GM23338 (cell line): ENCODE data around the gene PIK3R5. TPM values are rescaled to one million over a fixed set of nuclear protein-coding genes. Genes with fewer than 3 reads are reported as not detected.

ENCODE experiments used
- ATAC-seq: fragments of 200-7000 bp; cut with Tn5 transposase; 3 replicates; pipeline ENCODE4 v1.9.1; 2020
- DNase-seq: peaks from one replicate; pipeline ENCODE4 v3.0.0-alpha.2; 2015; ENCODE audit warnings: low spot score
- H2AFZ ChIP-seq: fragments of 200-600 bp; sonication (generic); 2 replicates; pipeline ENCODE4 v1.8.0; 2016; ENCODE audit warnings: antibody characterized with exemption, mild to moderate bottlenecking, moderate library complexity
- H3F3A ChIP-seq: fragments of 200-600 bp; sonication (generic); replicated peaks from 2 replicates; pipeline ENCODE4 v1.8.0; 2017; ENCODE audit warnings: antibody characterized with exemption, mixed run types, low read depth
- H3K27ac ChIP-seq: fragments of 200-600 bp; sonication (generic); 2 replicates; pipeline ENCODE4 v1.6.1; 2016; ENCODE audit warnings: low read depth
- H3K27me3 ChIP-seq: fragments of 200-600 bp; sonication (generic); 2 replicates; pipeline ENCODE4 v1.8.0; 2016; ENCODE audit warnings: mild to moderate bottlenecking, mixed run types, moderate library complexity; ENCODE audit not compliant: insufficient read depth
- H3K36me3 ChIP-seq: fragments of 200-600 bp; sonication (generic); 2 replicates; pipeline ENCODE4 v1.8.0; 2016; ENCODE audit warnings: mild to moderate bottlenecking; ENCODE audit not compliant: insufficient read depth
- H3K4me1 ChIP-seq: fragments of 200-600 bp; sonication (generic); 2 replicates; pipeline ENCODE4 v1.8.0; 2016; ENCODE audit warnings: mild to moderate bottlenecking, moderate library complexity; ENCODE audit not compliant: insufficient read depth
- H3K4me2 ChIP-seq: fragments of 200-600 bp; sonication (generic); 2 replicates; pipeline ENCODE4 v1.7.1; 2017; ENCODE audit warnings: mixed run types
- H3K4me3 ChIP-seq: fragments of 200-600 bp; sonication (generic); 2 replicates; pipeline ENCODE4 v1.6.1; 2016; ENCODE audit warnings: mixed run types
- H3K79me2 ChIP-seq: fragments of 200-600 bp; sonication (generic); replicated peaks from 2 replicates; pipeline ENCODE4 v1.8.0; 2017; ENCODE audit warnings: mild to moderate bottlenecking; ENCODE audit not compliant: insufficient read depth
- H3K9me2 ChIP-seq: fragments of 200-600 bp; sonication (generic); 2 replicates; pipeline ENCODE4 v1.8.0; 2017; ENCODE audit not compliant: insufficient read depth
- H4K20me1 ChIP-seq: fragments of 200-600 bp; sonication (generic); replicated peaks from 2 replicates; pipeline ENCODE4 v1.8.0; 2017; ENCODE audit warnings: mild to moderate bottlenecking; ENCODE audit not compliant: insufficient read depth
- H3K27ac Mint-ChIP-seq: 2 replicates; pipeline ENCODE4 v1.8.0; 2020; ENCODE audit warnings: inconsistent platforms, mild to moderate bottlenecking, moderate library complexity, mixed read lengths
- H3K27me3 Mint-ChIP-seq: 3 replicates; pipeline ENCODE4 v1.8.0; 2022; ENCODE audit warnings: low read depth, mild to moderate bottlenecking, moderate library complexity, mixed read lengths, inconsistent platforms; ENCODE audit not compliant: insufficient read depth, poor library complexity
- H3K36me3 Mint-ChIP-seq: 3 replicates; pipeline ENCODE4 v1.8.0; 2021; ENCODE audit warnings: low read depth, mild to moderate bottlenecking, inconsistent platforms, moderate library complexity, mixed read lengths
- H3K4me1 Mint-ChIP-seq: 3 replicates; pipeline ENCODE4 v1.8.0; 2020; ENCODE audit warnings: mild to moderate bottlenecking, inconsistent platforms, mixed read lengths
- H3K4me3 Mint-ChIP-seq: 3 replicates; pipeline ENCODE4 v1.8.0; 2021; ENCODE audit warnings: moderate library complexity, mild to moderate bottlenecking, inconsistent platforms, mixed read lengths
- H3K9me3 Mint-ChIP-seq: 3 replicates; pipeline ENCODE4 v1.8.0; 2020; ENCODE audit warnings: moderate library complexity, mild to moderate bottlenecking, inconsistent platforms, mixed read lengths
- CREB1 ChIP-seq: fragments of 250-450 bp; sonication (Bioruptor Pico); IDR thresholded peaks from 2 replicates; pipeline ENCODE4 v1.5.0; 2020; ENCODE audit warnings: low read depth, mild to moderate bottlenecking, moderate library complexity
- EZH2 ChIP-seq: fragments of 200-600 bp; sonication (generic); IDR thresholded peaks from one replicate; pipeline ENCODE4 v1.8.0; 2017; ENCODE audit warnings: antibody characterized with exemption, mild to moderate bottlenecking, low read depth; ENCODE audit not compliant: unreplicated experiment
- EZH2phosphoT487 ChIP-seq: fragments of 200-600 bp; sonication (generic); IDR thresholded peaks from one replicate; pipeline ENCODE4 v1.8.1; 2018; ENCODE audit warnings: antibody characterized with exemption; ENCODE audit not compliant: unreplicated experiment
- JUNB ChIP-seq: IDR thresholded peaks from one replicate; pipeline ENCODE4 v1.6.1; 2016; ENCODE audit warnings: antibody characterized with exemption; ENCODE audit not compliant: unreplicated experiment
- NANOG ChIP-seq: IDR thresholded peaks from 2 replicates; pipeline ENCODE4 v1.6.1; 2016; ENCODE audit warnings: antibody characterized with exemption, borderline replicate concordance
- POLR2AphosphoS5 ChIP-seq: IDR thresholded peaks from 2 replicates; pipeline ENCODE4 v1.6.1; 2016; ENCODE audit warnings: antibody characterized with exemption, low read depth
- STAT1 ChIP-seq: IDR thresholded peaks from one replicate; pipeline ENCODE4 v1.6.1; 2016; ENCODE audit warnings: antibody characterized with exemption; ENCODE audit not compliant: unreplicated experiment
- ZNF114 ChIP-seq: fragments of 250-450 bp; sonication (Bioruptor Pico); IDR thresholded peaks from 2 replicates; pipeline ENCODE4 v1.5.0; 2020; ENCODE audit warnings: mild to moderate bottlenecking, moderate library complexity
- ZNF331 ChIP-seq: fragments of 250-450 bp; sonication (Bioruptor Pico); IDR thresholded peaks from 2 replicates; pipeline ENCODE4 v1.5.0; 2020; ENCODE audit warnings: low read depth, mild to moderate bottlenecking, moderate library complexity
- polyA plus RNA-seq: library from polyadenylated mRNA; unstranded; fragments of >200 nt; fragmentation: Nextera tagmentation; extraction: Ambion mirVana; gene quantifications from 2 replicates; pipeline ENCODE4 v1.2.1, GENCODE V29; 2016
- total RNA-seq: library from RNA; depleted of rRNA; stranded (reverse); fragments of >200 nt; shearing (Covaris generic); gene quantifications from 2 replicates; pipeline ENCODE4 v1.2.3, GENCODE V29; 2014
- TF ChIP-seq, protein P1 (sequence below): IDR thresholded peaks from 2 replicates; pipeline ENCODE4 v1.6.1; 2016; ENCODE audit warnings: antibody characterized with exemption
- TF ChIP-seq, protein P2 (sequence below), 2 experiments: fragments of 200-600 bp in 1 of 2; sonication (generic) in 1 of 2; conservative IDR thresholded peaks; 2 replicates each; pipeline versions ENCODE4 v1.5.1 to v1.6.1; 2016 to 2017; ENCODE audit warnings: antibody characterized with exemption in 2 of 2, low read depth in 2 of 2, mild to moderate bottlenecking in 2 of 2, moderate library complexity in 1 of 2
- TF ChIP-seq, protein P3 (sequence below): IDR thresholded peaks from one replicate; pipeline ENCODE4 v1.6.1; 2018; ENCODE audit warnings: antibody characterized with exemption; ENCODE audit not compliant: unreplicated experiment
- TF ChIP-seq, protein P4 (sequence below): fragments of 250-450 bp; sonication (Bioruptor Pico); IDR thresholded peaks from 2 replicates; pipeline ENCODE4 v1.5.0; 2020; ENCODE audit warnings: mild to moderate bottlenecking, moderate library complexity

PIK3R5 gene
- total and polyA plus RNA-seq, 2 experiments from 2014 or later, result 1.7 to 9.4 TPM

DNA sequence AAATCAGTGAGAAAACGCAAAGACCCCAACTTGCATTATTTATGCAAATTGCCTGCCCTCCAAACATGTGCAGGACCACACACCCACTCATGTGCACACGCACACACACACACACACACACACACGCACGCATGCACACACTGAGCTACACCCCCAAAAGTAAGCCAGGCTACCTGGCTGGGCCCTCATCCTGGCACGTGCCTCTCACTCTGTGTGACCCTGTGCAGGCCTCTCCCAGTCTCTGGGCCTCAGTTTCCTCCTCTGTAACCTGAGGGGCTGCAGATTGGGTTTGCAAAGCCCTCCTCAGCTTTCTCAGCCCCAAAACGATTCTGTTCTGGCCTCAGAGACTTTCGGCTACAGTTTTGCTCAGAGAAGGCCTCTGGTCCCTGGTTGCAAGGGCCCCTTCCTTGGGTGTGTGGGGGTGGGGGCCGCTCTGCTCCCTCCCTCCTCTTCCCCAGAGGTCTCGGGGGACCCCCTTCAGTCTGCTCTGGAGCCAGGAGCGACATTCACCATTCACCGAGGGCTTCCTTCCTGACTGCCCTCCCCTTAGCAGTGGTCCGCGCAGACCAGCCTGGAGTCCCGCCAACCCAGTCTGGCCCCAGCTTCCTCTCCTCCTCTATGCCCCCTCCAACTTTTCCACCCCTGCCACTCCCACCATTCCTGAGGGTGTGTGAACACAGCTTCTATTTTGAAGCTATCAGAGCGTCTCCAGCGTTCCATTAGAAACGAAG is 92.6 kb downstream of the PIK3R5 start:
- no peaks in the 10 kb centered on the region for H3K9me2 ChIP-seq
- Mint-ChIP-seq H3K36me3 (no peaks in the 10 kb centered on the region; the same call in 2 of the 3 replicates), H3K27ac (no peak overlapping the region), H3K4me3 (no peak overlapping the region), H3K4me1 (peaks cover 22% of the 10 kb centered on the region), H3K27me3 (peaks cover 16% of the 10 kb centered on the region), H3K9me3 (no peaks in the 10 kb centered on the region; the same call in 2 of the 3 replicates)
- DNase-seq (no peak), ATAC-seq (no peak)
- H3K4me3 ChIP-seq, result no peak overlapping the region
- TF ChIP-seq STAT1 (no peak), NANOG (no peak), POLR2AphosphoS5 (no peak), CREB1 (CRISPR knock-in tag) (no peak), EZH2 (no peak), ZNF114 (CRISPR knock-in tag) (no peak), EZH2phosphoT487 (no peak), ZNF331 (no peak), JUNB (no peak)
- TF ChIP-seq, protein P1, sequence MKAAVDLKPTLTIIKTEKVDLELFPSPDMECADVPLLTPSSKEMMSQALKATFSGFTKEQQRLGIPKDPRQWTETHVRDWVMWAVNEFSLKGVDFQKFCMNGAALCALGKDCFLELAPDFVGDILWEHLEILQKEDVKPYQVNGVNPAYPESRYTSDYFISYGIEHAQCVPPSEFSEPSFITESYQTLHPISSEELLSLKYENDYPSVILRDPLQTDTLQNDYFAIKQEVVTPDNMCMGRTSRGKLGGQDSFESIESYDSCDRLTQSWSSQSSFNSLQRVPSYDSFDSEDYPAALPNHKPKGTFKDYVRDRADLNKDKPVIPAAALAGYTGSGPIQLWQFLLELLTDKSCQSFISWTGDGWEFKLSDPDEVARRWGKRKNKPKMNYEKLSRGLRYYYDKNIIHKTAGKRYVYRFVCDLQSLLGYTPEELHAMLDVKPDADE, result no peak
- TF ChIP-seq, protein P2, sequence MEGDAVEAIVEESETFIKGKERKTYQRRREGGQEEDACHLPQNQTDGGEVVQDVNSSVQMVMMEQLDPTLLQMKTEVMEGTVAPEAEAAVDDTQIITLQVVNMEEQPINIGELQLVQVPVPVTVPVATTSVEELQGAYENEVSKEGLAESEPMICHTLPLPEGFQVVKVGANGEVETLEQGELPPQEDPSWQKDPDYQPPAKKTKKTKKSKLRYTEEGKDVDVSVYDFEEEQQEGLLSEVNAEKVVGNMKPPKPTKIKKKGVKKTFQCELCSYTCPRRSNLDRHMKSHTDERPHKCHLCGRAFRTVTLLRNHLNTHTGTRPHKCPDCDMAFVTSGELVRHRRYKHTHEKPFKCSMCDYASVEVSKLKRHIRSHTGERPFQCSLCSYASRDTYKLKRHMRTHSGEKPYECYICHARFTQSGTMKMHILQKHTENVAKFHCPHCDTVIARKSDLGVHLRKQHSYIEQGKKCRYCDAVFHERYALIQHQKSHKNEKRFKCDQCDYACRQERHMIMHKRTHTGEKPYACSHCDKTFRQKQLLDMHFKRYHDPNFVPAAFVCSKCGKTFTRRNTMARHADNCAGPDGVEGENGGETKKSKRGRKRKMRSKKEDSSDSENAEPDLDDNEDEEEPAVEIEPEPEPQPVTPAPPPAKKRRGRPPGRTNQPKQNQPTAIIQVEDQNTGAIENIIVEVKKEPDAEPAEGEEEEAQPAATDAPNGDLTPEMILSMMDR (conservative IDR thresholded peaks at IDR 0.05; ENCODE audit: low read depth in 2 of 2), result no peak
- TF ChIP-seq, protein P3, sequence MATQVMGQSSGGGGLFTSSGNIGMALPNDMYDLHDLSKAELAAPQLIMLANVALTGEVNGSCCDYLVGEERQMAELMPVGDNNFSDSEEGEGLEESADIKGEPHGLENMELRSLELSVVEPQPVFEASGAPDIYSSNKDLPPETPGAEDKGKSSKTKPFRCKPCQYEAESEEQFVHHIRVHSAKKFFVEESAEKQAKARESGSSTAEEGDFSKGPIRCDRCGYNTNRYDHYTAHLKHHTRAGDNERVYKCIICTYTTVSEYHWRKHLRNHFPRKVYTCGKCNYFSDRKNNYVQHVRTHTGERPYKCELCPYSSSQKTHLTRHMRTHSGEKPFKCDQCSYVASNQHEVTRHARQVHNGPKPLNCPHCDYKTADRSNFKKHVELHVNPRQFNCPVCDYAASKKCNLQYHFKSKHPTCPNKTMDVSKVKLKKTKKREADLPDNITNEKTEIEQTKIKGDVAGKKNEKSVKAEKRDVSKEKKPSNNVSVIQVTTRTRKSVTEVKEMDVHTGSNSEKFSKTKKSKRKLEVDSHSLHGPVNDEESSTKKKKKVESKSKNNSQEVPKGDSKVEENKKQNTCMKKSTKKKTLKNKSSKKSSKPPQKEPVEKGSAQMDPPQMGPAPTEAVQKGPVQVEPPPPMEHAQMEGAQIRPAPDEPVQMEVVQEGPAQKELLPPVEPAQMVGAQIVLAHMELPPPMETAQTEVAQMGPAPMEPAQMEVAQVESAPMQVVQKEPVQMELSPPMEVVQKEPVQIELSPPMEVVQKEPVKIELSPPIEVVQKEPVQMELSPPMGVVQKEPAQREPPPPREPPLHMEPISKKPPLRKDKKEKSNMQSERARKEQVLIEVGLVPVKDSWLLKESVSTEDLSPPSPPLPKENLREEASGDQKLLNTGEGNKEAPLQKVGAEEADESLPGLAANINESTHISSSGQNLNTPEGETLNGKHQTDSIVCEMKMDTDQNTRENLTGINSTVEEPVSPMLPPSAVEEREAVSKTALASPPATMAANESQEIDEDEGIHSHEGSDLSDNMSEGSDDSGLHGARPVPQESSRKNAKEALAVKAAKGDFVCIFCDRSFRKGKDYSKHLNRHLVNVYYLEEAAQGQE, result no peak
- TF ChIP-seq, protein P4, sequence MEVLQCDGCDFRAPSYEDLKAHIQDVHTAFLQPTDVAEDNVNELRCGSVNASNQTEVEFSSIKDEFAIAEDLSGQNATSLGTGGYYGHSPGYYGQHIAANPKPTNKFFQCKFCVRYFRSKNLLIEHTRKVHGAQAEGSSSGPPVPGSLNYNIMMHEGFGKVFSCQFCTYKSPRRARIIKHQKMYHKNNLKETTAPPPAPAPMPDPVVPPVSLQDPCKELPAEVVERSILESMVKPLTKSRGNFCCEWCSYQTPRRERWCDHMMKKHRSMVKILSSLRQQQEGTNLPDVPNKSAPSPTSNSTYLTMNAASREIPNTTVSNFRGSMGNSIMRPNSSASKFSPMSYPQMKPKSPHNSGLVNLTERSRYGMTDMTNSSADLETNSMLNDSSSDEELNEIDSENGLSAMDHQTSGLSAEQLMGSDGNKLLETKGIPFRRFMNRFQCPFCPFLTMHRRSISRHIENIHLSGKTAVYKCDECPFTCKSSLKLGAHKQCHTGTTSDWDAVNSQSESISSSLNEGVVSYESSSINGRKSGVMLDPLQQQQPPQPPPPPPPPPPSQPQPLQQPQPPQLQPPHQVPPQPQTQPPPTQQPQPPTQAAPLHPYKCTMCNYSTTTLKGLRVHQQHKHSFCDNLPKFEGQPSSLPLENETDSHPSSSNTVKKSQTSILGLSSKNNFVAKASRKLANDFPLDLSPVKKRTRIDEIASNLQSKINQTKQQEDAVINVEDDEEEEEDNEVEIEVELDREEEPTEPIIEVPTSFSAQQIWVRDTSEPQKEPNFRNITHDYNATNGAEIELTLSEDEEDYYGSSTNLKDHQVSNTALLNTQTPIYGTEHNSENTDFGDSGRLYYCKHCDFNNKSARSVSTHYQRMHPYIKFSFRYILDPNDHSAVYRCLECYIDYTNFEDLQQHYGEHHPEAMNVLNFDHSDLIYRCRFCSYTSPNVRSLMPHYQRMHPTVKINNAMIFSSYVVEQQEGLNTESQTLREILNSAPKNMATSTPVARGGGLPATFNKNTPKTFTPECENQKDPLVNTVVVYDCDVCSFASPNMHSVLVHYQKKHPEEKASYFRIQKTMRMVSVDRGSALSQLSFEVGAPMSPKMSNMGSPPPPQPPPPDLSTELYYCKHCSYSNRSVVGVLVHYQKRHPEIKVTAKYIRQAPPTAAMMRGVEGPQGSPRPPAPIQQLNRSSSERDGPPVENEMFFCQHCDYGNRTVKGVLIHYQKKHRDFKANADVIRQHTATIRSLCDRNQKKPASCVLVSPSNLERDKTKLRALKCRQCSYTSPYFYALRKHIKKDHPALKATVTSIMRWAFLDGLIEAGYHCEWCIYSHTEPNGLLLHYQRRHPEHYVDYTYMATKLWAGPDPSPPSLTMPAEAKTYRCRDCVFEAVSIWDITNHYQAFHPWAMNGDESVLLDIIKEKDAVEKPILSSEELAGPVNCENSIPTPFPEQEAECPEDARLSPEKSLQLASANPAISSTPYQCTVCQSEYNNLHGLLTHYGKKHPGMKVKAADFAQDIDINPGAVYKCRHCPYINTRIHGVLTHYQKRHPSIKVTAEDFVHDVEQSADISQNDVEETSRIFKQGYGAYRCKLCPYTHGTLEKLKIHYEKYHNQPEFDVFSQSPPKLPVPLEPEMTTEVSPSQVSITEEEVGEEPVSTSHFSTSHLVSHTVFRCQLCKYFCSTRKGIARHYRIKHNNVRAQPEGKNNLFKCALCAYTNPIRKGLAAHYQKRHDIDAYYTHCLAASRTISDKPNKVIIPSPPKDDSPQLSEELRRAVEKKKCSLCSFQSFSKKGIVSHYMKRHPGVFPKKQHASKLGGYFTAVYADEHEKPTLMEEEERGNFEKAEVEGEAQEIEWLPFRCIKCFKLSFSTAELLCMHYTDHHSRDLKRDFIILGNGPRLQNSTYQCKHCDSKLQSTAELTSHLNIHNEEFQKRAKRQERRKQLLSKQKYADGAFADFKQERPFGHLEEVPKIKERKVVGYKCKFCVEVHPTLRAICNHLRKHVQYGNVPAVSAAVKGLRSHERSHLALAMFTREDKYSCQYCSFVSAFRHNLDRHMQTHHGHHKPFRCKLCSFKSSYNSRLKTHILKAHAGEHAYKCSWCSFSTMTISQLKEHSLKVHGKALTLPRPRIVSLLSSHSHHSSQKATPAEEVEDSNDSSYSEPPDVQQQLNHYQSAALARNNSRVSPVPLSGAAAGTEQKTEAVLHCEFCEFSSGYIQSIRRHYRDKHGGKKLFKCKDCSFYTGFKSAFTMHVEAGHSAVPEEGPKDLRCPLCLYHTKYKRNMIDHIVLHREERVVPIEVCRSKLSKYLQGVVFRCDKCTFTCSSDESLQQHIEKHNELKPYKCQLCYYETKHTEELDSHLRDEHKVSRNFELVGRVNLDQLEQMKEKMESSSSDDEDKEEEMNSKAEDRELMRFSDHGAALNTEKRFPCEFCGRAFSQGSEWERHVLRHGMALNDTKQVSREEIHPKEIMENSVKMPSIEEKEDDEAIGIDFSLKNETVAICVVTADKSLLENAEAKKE (CRISPR knock-in tag), result no peak
- no peaks in the 10 kb centered on the region for H3K79me2 ChIP-seq
- no peak overlapping the region for H3K4me2 ChIP-seq
- no peaks in the 10 kb centered on the region for H3K36me3 ChIP-seq
- H3F3A ChIP-seq, result no peaks in the 10 kb centered on the region
- H4K20me1 ChIP-seq, result no peaks in the 10 kb centered on the region
- no peak overlapping the region for H2AFZ ChIP-seq
- H3K27ac ChIP-seq, result no peak overlapping the region
- no peaks in the 10 kb centered on the region for H3K27me3 ChIP-seq
- peaks cover 13% of the 10 kb centered on the region for H3K4me1 ChIP-seq
